Esophagus muscularis mucosa (tissue), 4 donors: Measurements from ENCODE around the gene PUDP.

Experiments
- EP300 ChIP-seq: sonication (generic); formaldehyde crosslinking; IDR thresholded peaks from one replicate; pipeline ENCODE4 v1.6.1; 2017; ENCODE audit warnings: antibody characterized with exemption
- POLR2A ChIP-seq: fragments of 450-650 bp; IDR thresholded peaks from one replicate; pipeline ENCODE4 v1.6.1; 2017; ENCODE audit warnings: antibody characterized with exemption, moderate library complexity, mild to moderate bottlenecking, low read depth
- TF ChIP-seq, protein P1 (sequence below), 3 experiments: fragments of 200-600 bp in 2 of 3; fragments of 450-650 bp in 1 of 3; sonication (generic) in 2 of 3; IDR thresholded peaks; one replicate each; pipeline ENCODE4 v1.5.1; 2017 to 2019; ENCODE audit warnings: antibody characterized with exemption in 3 of 3, mild to moderate bottlenecking in 2 of 3, moderate library complexity in 1 of 3

DNA sequence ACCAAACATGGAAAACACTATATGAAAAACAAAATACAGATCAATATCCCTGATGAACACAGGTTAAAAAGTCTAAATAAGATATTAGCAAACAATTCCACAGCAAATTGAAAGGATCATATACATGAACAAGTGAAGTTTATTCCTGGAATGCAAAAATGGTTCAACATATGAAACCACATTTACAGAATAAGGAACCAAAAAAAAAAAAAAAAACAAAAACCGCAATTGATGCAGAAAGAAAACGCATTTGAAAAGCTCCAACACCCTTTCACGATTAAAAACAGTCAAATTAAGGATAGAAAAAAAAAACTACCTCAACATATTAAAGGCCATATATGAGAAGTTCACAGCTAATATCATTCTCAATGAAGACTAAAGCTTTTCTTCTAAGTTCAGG lies 45.8 kb downstream of the PUDP start:
- TF ChIP-seq, protein P1, sequence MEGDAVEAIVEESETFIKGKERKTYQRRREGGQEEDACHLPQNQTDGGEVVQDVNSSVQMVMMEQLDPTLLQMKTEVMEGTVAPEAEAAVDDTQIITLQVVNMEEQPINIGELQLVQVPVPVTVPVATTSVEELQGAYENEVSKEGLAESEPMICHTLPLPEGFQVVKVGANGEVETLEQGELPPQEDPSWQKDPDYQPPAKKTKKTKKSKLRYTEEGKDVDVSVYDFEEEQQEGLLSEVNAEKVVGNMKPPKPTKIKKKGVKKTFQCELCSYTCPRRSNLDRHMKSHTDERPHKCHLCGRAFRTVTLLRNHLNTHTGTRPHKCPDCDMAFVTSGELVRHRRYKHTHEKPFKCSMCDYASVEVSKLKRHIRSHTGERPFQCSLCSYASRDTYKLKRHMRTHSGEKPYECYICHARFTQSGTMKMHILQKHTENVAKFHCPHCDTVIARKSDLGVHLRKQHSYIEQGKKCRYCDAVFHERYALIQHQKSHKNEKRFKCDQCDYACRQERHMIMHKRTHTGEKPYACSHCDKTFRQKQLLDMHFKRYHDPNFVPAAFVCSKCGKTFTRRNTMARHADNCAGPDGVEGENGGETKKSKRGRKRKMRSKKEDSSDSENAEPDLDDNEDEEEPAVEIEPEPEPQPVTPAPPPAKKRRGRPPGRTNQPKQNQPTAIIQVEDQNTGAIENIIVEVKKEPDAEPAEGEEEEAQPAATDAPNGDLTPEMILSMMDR (IDR thresholded peaks at IDR 0.05): no peak
- TF ChIP-seq POLR2A (no peak), EP300 (no peak)
